Ascending aorta (tissue), 2 donors: ENCODE results near the gene FGFR1OP2. TPM values are rescaled to one million over a fixed set of nuclear protein-coding genes. Genes with fewer than 3 reads are reported as not detected.

Experiments
- DNase-seq, 2 donors: peaks; one replicate each; pipeline ENCODE4 v3.0.0-alpha.2; 2019; ENCODE audit warnings: low spot score in 2 of 2
- H3K27ac ChIP-seq, 2 donors: fragments of 200-600 bp; sonication (generic); one replicate each; pipeline ENCODE4 v1.5.1; 2016 to 2017; ENCODE audit warnings: mild to moderate bottlenecking in 1 of 2
- H3K27me3 ChIP-seq: fragments of 200-600 bp; sonication (generic); one replicate; pipeline ENCODE4 v1.5.1; 2017
- H3K36me3 ChIP-seq, 2 donors: fragments of 200-600 bp; sonication (generic); one replicate each; pipeline ENCODE4 v1.5.1; 2016
- H3K4me1 ChIP-seq, 2 donors: fragments of 200-600 bp; sonication (generic); one replicate each; pipeline ENCODE4 v1.5.1; 2016 to 2017; ENCODE audit warnings: mild to moderate bottlenecking in 1 of 2
- H3K4me3 ChIP-seq, 2 donors: fragments of 200-600 bp; sonication (generic); one replicate each; pipeline ENCODE4 v1.5.1; 2016 to 2017; ENCODE audit warnings: mild to moderate bottlenecking in 1 of 2
- H3K9me3 ChIP-seq, 2 donors: fragments of 200-600 bp; sonication (generic); one replicate each; pipeline ENCODE4 v1.5.1; 2016
- CTCF ChIP-seq, 3 experiments: fragments of 200-600 bp in 2 of 3; fragments of 450-650 bp in 1 of 3; sonication (generic) in 2 of 3; IDR thresholded peaks; one replicate each; pipeline ENCODE4 v1.5.1; 2016 to 2019; ENCODE audit warnings: antibody characterized with exemption in 3 of 3, mild to moderate bottlenecking in 1 of 3, moderate library complexity in 1 of 3
- intact Hi-C: fragments of 100-400 bp; cut with DNase I; formaldehyde crosslinking; loops from one replicate; pipeline ENCODE4 v1.15.1; 2023
- total RNA-seq: library from RNA; depleted of rRNA; stranded (reverse); fragments of >200 nt; gene quantifications from one replicate; pipeline ENCODE4 v1.1.0, GENCODE V29; 2016

FGFR1OP2 gene
- total RNA-seq, 1 donor from 2014 or later = 34.3 TPM

- H3K4me1 ChIP-seq = peaks cover 3 to 32% of the 10 kb centered on the region in 2 donors
- H3K36me3 ChIP-seq = no peaks in the 10 kb centered on the region
- H3K4me3 ChIP-seq = no peak overlapping the region
- peak in 2 of 3 experiments; percentile 37 to 46 for TF ChIP-seq CTCF (IDR thresholded peaks at IDR 0.05)
- intact Hi-C loops = loop anchor here (2.0 kb wide), 2 partner anchors 127 to 289 kb away; no protein-coding TSS in a partner anchor
- H3K27me3 ChIP-seq = no peaks in the 10 kb centered on the region
- H3K27ac ChIP-seq = peak overlapping the region; percentile 88 to 92
- no peak for DNase-seq
- no peaks in the 10 kb centered on the region for H3K9me3 ChIP-seq
Observed at GRCh38 chr12:27015730-27016076, 77.4 kb downstream of the FGFR1OP2 start.

Other genes with a start within 250 kb of the FGFR1OP2 start
- 12.5 TPM for gene ITPR2, start 105.3 kb upstream of the FGFR1OP2 start, total RNA-seq
- 47.5 TPM for gene INTS13, start 489 bp upstream of the FGFR1OP2 start, total RNA-seq
- gene TM7SF3, start 75.9 kb downstream of the FGFR1OP2 start, total RNA-seq = 213 TPM
- 9.8 TPM for gene MED21, start 84.1 kb downstream of the FGFR1OP2 start, total RNA-seq
- not detected for gene C12orf71, start 144.1 kb downstream of the FGFR1OP2 start, total RNA-seq